ENCODE results near the gene TSPAN9. TPM values are rescaled to one million over a fixed set of nuclear protein-coding genes. Genes with fewer than 3 reads are reported as not detected.

TSPAN9 gene
- total RNA-seq, 1 donor from 2014 or later, result 17.7 TPM

DNA sequence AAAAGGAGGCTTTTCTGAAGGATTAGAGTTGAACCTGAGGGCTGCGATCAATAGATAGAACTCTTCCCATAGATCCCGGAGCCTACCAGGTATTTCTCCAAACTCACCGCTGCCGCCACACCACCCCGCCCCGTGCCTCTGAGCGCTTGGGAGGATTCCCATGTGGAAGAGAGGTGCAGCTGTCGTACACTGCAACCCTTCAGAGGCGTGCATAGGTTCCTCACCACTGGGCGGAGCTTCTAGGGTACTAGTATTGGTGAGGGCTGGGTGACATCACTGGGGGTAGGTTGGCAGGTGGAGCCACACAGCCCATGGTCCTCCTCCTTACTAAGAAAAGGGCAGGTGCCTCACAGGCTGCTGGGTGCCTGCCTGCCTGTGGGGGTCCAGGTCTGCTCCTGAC lies 127.0 kb downstream of the TSPAN9 start:
- no peak for DNase-seq (ENCODE audit: low read depth)
- peaks cover 18% of the 10 kb centered on the region for H3K27me3 ChIP-seq (ENCODE audit: control insufficient read depth, insufficient read depth, low read length)
- H3K4me3 ChIP-seq (ENCODE audit: low read depth, low read length), result no peak overlapping the region
- H3K36me3 ChIP-seq (ENCODE audit: control insufficient read depth, insufficient read depth, low read length), result no peaks in the 10 kb centered on the region
- TF ChIP-seq, protein P1, sequence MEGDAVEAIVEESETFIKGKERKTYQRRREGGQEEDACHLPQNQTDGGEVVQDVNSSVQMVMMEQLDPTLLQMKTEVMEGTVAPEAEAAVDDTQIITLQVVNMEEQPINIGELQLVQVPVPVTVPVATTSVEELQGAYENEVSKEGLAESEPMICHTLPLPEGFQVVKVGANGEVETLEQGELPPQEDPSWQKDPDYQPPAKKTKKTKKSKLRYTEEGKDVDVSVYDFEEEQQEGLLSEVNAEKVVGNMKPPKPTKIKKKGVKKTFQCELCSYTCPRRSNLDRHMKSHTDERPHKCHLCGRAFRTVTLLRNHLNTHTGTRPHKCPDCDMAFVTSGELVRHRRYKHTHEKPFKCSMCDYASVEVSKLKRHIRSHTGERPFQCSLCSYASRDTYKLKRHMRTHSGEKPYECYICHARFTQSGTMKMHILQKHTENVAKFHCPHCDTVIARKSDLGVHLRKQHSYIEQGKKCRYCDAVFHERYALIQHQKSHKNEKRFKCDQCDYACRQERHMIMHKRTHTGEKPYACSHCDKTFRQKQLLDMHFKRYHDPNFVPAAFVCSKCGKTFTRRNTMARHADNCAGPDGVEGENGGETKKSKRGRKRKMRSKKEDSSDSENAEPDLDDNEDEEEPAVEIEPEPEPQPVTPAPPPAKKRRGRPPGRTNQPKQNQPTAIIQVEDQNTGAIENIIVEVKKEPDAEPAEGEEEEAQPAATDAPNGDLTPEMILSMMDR (IDR thresholded peaks at IDR 0.05; ENCODE audit: insufficient read depth, low read length, poor library complexity, severe bottlenecking), result no peak

DNA sequence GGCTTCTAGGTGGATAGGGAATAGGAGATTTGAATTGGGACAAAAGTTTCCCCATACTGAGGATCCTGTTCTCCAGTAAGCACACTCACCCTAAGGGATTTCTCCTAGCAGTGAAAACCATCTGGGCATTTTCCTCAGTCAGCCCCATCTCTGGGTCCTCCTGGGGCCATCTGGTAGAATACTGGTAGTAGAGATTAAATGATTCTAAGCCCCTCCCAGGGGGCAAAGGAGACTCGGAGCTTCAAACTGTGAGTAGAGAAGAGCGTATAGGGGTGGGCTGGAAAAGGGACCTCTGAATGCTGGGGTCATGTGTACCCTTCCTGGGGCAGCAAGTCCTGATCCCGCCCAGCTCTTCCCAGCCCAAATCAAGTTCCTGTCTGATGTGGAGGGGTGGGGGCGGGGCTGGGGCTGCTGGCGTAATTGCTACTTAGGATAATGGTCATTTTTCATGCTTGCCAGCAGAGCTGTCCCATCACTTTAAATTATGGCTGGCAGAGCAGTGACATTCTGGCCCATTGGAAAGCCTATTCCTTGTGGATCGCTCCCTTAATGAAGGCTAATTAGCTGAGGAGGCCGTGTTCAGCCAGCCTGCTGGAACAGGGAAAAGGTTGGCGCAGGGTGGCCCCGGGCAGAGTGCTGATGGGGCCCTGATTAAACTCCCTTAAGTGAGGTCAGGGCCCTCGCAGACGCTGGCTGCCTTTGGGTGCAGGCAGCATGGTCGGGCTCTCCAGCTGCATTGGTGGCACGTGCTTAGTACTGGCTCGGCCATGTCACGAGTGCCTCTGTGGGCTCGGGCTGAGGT lies 127.8 kb downstream of the TSPAN9 start:
- TF ChIP-seq, protein P1 (IDR thresholded peaks at IDR 0.05; ENCODE audit: insufficient read depth, low read length, poor library complexity, severe bottlenecking), result no peak
- Histone ChIP-seq H3K36me3 (ENCODE audit: control insufficient read depth, insufficient read depth, low read length) (no peaks in the 10 kb centered on the region), H3K27me3 (ENCODE audit: control insufficient read depth, insufficient read depth, low read length) (peaks cover 14% of the 10 kb centered on the region), H3K4me3 (ENCODE audit: low read depth, low read length) (no peak overlapping the region)
- DNase-seq (ENCODE audit: low read depth), result no peak

DNA sequence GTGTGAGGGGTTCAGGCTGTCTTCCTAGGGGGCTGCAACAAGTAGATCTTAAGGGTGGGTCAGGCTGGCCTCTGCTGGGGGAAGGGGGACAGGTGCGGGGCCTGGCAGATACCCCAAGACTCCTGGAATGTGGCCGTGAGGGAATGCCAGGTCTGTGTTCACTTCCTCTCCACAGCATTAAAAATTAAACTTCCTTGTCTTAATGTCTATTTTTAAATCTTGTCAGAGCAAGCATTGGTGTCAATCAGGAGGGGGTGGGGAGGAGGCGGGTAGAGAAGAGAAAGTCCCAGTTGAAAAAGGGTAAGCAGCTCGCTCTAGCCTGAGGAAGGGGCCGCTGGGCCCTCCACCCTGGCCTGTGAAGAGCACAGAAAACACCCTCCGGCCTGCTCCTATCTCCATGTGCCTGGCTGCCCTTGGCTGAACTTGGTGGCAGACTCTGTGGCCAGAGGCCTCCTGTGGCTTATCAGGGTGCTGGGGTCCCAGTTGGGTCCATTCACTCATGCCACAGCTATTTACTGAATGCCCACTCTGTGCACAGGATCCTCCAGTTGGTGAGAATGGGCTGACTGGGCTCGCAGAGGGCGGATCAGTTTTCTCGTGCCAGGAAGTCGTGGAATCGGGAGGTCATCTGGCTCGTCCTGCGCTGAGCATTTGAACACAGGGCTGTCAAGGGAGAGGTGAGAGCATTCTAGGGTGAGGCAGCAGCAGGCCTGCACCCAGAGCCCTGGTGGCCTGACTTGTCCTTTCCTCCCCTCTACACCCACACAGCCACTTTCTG lies 128.8 kb downstream of the TSPAN9 start:
- no peaks in the 10 kb centered on the region for H3K36me3 ChIP-seq (ENCODE audit: control insufficient read depth, insufficient read depth, low read length)
- H3K4me3 ChIP-seq (ENCODE audit: low read depth, low read length), result no peak overlapping the region
- DNase-seq (ENCODE audit: low read depth), result no peak
- peaks cover 13% of the 10 kb centered on the region for H3K27me3 ChIP-seq (ENCODE audit: control insufficient read depth, insufficient read depth, low read length)
- TF ChIP-seq, protein P1 (IDR thresholded peaks at IDR 0.05; ENCODE audit: insufficient read depth, low read length, poor library complexity, severe bottlenecking), result no peak

DNA sequence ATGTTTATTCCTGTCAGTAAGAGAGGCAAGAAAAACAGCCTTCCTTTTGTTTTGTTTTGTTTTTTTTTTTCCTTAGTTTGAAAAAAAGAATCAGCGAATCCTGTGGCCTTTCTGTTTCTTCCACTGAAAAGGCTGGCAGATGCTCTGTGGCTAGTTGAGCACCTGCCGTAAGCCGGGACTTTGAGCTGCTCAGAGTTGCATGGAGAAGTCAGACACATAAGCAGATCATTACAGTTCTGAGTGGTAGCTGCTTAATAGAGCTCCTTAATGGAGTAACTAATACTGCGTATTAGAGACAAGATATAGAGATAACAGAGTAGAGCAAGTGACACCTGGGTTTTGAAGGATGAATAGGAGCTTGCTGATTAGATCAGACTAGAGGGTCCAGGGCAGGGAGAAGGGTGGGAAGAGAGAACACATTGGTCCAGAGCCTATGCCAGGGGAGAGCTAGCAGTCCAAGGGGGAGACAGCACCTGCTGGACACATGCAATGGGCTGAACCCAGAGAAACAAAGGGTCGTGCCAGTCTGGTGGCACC lies 129.4 kb downstream of the TSPAN9 start:
- Histone ChIP-seq H3K27me3 (ENCODE audit: control insufficient read depth, insufficient read depth, low read length) (peaks cover 10% of the 10 kb centered on the region), H3K36me3 (ENCODE audit: control insufficient read depth, insufficient read depth, low read length) (no peaks in the 10 kb centered on the region), H3K4me3 (ENCODE audit: low read depth, low read length) (no peak overlapping the region)
- no peak for DNase-seq (ENCODE audit: low read depth)
- TF ChIP-seq, protein P1 (IDR thresholded peaks at IDR 0.05; ENCODE audit: insufficient read depth, low read length, poor library complexity, severe bottlenecking), result no peak

- Histone ChIP-seq H3K4me3 (ENCODE audit: low read depth, low read length) (no peak overlapping the region), H3K36me3 (ENCODE audit: control insufficient read depth, insufficient read depth, low read length) (no peaks in the 10 kb centered on the region), H3K27me3 (ENCODE audit: control insufficient read depth, insufficient read depth, low read length) (peaks cover 6% of the 10 kb centered on the region)
- TF ChIP-seq, protein P1 (IDR thresholded peaks at IDR 0.05; ENCODE audit: insufficient read depth, low read length, poor library complexity, severe bottlenecking), result no peak
- no peak for DNase-seq (ENCODE audit: low read depth)
These were observed 130.0 kb downstream of the TSPAN9 start for GRCh38 chr12:3207175-3207574.

All from kidney epithelial cell (primary cell).